HEK293 (cell line): Measurements from ENCODE around the gene IGF1R.

Experiments used
- ATF2 ChIP-seq: fragments of 450-650 bp; formaldehyde crosslinking; IDR thresholded peaks from 2 replicates; pipeline ENCODE4 v1.5.1; 2016; ENCODE audit warnings: missing biosample characterization, missing genetic modification characterization, low read depth
- CTCF ChIP-seq: fragments of 450-650 bp; formaldehyde crosslinking; IDR thresholded peaks from 2 replicates; pipeline ENCODE4 v1.5.1; 2016; ENCODE audit warnings: missing biosample characterization, missing genetic modification characterization
- ZNF274 ChIP-seq, 2 experiments: fragments of 200-500 bp in 1 of 2; fragments of 450-650 bp in 1 of 2; sonication (Bioruptor generic) in 1 of 2; formaldehyde crosslinking in 1 of 2; IDR thresholded peaks; 2 replicates each; pipeline versions ENCODE4 v1.5.1 to v1.6.1; 2014 to 2016; ENCODE audit warnings: borderline replicate concordance in 1 of 2, inconsistent platforms in 1 of 2, low read length in 1 of 2, missing biosample characterization in 1 of 2, missing genetic modification characterization in 1 of 2

- TF ChIP-seq ZNF274 (IDR thresholded peaks at IDR 0.05; ENCODE audit: low read length) (no peak), ZNF274 (tag by site-specific recombination; IDR thresholded peaks at IDR 0.05; ENCODE audit: borderline replicate concordance) (no peak), CTCF (tag by site-specific recombination) (no peak), ATF2 (tag by site-specific recombination) (no peak)
Observed at GRCh38 chr15:98753726-98754656, 105.7 kb downstream of the IGF1R start.
